GM23248 (cell line): ENCODE results near the gene CALY.

ENCODE experiments used
- EZH2 ChIP-seq: fragments of 200-600 bp; sonication (generic); IDR thresholded peaks from 2 replicates; pipeline ENCODE4 v1.6.1; 2018; ENCODE audit warnings: antibody characterized with exemption, mild to moderate bottlenecking; ENCODE audit not compliant: insufficient read depth, poor library complexity, severe bottlenecking
- EZH2phosphoT487 ChIP-seq: fragments of 200-600 bp; sonication (generic); IDR thresholded peaks from 2 replicates; pipeline ENCODE4 v1.6.1; 2018; ENCODE audit warnings: antibody characterized with exemption, moderate library complexity, mild to moderate bottlenecking, low read depth; ENCODE audit not compliant: insufficient read depth

GRCh38 chr10:133338080-133339071 is 1.7 kb upstream of the CALY start:
- TF ChIP-seq EZH2phosphoT487 (no peak), EZH2 (no peak)
